Right kidney (tissue), 9 donors: ENCODE data around the gene ARHGAP1.

Experiments
- DNase-seq: peaks from one replicate; pipeline ENCODE4 v3.0.0-alpha.2; 2016
- long read RNA-seq, 8 donors: transcript quantifications; one replicate each; lab custom pipeline, GENCODE V29; 2026

ARHGAP1 gene
- long read RNA-seq, donor 1, transcript ARHGAP1-207 (4 exons, 901 nt) = major isoform, 8 of 16 reads
- long read RNA-seq, donor 1, transcript ARHGAP1-201 (13 exons, 3,375 nt) = major isoform, 8 of 16 reads
- long read RNA-seq, donor 1, partial matches to known transcripts = 0 of 16 reads
- long read RNA-seq, donor 1, other reads (novel, unspliced or antisense) = 0 of 16 reads
- long read RNA-seq, donor 2, transcript ARHGAP1-201 (13 exons, 3,375 nt) = major isoform, 5 of 6 reads
- long read RNA-seq, donor 2, partial matches to known transcripts = 0 of 6 reads
- long read RNA-seq, donor 2, other reads (novel, unspliced or antisense) = 0 of 6 reads
- long read RNA-seq, donor 3, transcript ARHGAP1-201 (13 exons, 3,375 nt) = major isoform, 13 of 24 reads
- long read RNA-seq, donor 3, transcript ARHGAP1-207 (4 exons, 901 nt) = minor isoform, 6 of 24 reads
- long read RNA-seq, donor 3, partial matches to known transcripts = 5 of 24 reads
- long read RNA-seq, donor 3, other reads (novel, unspliced or antisense) = 0 of 24 reads
- long read RNA-seq, donor 4, transcript ARHGAP1-207 (4 exons, 901 nt) = minor isoform, 10 of 40 reads
- long read RNA-seq, donor 4, transcript ARHGAP1-201 (13 exons, 3,375 nt) = major isoform, 12 of 40 reads
- long read RNA-seq, donor 4, partial matches to known transcripts = 17 of 40 reads
- long read RNA-seq, donor 4, other reads (novel, unspliced or antisense) = 0 of 40 reads
- long read RNA-seq, donor 5, transcript ARHGAP1-201 (13 exons, 3,375 nt) = major isoform, 8 of 90 reads
- long read RNA-seq, donor 5, partial matches to known transcripts = 82 of 90 reads
- long read RNA-seq, donor 5, other reads (novel, unspliced or antisense) = 0 of 90 reads
- long read RNA-seq, donor 6, transcript ARHGAP1-201 (13 exons, 3,375 nt) = major isoform, 10 of 19 reads
- long read RNA-seq, donor 6, partial matches to known transcripts = 5 of 19 reads
- long read RNA-seq, donor 6, other reads (novel, unspliced or antisense) = 0 of 19 reads
- long read RNA-seq, donor 7, transcript ARHGAP1-207 (4 exons, 901 nt) = minor isoform, 8 of 26 reads
- long read RNA-seq, donor 7, transcript ARHGAP1-201 (13 exons, 3,375 nt) = major isoform, 10 of 26 reads
- long read RNA-seq, donor 7, partial matches to known transcripts = 8 of 26 reads
- long read RNA-seq, donor 7, other reads (novel, unspliced or antisense) = 0 of 26 reads
- long read RNA-seq, donor 8, transcript ARHGAP1-201 (13 exons, 3,375 nt) = major isoform, 16 of 33 reads
- long read RNA-seq, donor 8, partial matches to known transcripts = 14 of 33 reads
- long read RNA-seq, donor 8, other reads (novel, unspliced or antisense) = 0 of 33 reads

DNA sequence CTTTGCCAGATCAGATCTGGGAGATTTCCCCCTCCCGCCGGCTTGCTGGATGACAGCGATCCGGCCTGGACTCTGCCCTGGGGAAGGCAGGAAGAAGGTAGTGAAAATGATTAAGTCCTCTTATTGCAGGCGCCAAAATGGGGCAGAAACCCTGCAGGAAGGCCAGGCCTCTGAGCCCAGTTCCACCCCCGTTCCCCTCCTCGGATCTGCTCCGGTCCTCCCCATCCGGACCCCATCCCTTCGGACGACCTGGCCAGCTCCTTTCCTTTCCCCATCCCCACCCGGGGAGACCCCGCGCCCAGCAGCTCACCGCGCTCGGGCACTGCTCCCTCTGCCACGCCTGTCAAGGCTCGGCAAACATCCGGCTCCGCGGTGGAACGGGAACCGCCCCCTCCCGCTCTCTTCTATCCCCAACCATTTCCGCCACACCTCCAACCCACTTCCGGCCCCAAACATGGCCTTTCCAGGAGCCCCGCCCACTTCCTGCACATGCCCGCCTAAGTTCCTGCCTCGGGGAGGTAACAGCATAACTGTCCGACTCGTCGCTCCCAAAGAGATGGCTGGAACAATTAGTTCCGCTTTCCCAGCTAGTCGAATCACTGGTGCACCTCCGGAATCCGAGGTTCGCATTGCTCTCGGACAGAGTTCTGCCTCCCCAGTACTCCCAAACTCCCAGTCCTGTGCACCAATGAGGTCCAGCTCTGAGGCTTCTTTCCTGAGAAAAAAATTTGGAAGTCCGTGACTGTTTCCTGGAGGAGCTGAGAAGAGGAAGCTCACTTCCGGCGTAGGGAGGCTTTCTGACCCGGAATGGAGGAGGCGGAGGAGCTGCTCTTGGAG, at the start of gene ARHGAP1, which contains the start of gene ZNF408:
TSS of gene ARHGAP1 (minus strand) at position 379 of the 837 bp plus-strand sequence. CDS start 4,512 bp downstream, outside the sequence.
TSS of gene ZNF408 (plus strand) at position 791 of the 837 bp plus-strand sequence. CDS start at position 808, 17 bp downstream.
- DNase-seq = peak; percentile 95

DNA sequence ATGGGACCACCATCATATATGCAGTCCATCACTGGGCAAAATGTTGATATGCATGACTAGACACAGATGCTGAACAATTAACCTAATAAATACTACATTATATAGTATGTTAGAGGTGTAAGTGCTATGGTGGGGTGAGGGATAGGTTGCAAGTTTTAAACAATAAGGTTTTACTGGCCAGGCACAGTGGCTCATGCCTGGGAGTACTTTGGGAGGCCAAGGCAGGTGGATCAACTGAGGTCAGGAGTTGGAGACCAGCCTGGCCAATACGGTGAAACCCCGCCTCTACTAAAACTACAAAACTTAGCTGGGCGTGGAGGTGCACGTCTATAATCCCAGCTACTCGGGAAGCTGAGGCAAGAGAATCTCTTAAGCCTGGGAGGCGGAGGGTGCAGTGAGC, 46.7 kb upstream of the ARHGAP1 start:
- DNase-seq = no peak

DNA sequence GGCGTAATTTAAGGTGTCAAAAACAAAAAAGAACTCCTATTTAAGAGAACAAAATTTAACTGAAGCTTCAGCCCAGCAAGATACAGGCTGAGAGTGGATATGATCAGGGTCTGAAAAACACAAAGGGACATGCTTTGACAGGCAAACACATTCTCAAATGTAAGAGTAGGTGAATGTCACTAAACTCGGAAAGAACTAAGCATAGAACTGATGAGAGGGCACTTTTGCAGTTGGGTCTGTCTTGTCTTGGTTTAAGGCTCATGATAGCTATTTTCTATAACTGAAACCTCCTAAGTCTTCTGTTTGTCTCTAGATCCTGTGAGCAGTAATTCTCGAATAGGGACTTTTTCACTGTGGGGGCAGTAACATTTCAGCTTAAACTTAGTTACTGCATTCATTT, 45.6 kb upstream of the ARHGAP1 start:
- no peak for DNase-seq

DNA sequence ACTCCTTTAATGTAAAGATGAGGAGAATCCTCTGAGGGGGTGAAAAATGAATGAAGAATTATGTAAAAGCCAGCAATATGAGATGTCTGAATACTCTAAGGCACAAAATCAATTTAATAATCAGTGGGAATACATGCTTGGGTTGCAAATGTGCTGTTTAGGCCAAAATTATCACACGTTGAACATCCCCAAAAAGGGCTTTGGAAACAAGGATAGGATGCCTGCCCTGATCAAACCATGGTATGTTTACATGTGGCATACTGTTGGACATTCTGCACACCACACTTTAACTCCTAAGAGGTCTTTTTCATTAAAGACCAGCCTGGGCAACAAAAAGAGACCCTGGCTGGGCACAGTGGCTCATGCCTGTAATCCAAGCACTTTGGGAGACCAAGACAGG, 44.9 kb upstream of the ARHGAP1 start:
- DNase-seq = no peak

DNA sequence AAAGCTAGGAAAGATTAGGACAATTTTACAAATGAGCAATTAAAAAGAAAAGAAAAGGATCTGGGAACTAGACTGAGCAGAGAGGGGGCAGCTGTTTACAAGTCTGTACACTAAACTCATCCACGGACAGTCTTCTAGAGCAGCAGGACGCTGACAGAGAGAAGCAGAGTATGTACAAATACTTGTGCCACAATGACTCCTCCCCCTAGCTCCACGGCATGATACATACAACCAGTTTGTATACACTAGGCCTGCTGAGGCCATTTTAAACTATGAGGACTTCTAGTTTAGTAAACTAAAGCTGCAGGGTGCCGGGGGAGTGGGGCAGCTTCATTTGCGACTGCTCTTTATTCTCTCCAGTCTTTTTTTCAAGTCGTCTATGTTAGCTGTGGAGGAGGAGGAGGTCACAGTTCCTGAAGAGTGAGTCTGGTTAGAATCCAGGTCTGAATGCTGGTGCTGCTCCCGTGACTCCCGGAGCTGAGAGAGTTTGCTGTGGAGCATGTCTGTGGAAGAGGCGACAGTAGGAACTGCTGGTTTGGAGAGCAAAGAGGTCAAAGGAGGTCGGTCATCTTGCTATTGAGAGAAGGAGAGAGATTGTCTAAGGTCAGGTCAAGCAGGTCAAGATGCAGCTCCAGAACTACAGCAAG, 43.4 kb upstream of the ARHGAP1 start:
- no peak for DNase-seq

DNA sequence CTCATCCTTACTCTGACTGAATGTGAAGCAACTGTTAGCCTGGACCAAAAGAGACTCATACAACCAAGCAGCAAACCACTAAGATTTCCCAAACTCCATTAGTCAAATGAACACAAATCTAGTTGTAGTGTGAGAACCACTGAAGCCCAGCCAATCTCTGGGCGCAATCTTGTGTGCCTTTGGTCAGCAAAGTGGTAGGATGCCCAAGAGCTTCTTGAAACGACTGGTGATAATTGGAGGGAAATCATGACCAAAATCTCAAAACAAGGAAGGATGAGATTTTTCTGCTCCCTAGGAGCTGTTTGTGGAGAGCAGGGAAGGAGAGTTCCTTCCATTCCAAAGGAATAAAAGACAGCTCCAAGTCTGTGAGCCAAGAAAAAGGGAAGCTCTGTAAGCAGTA, 42.6 kb upstream of the ARHGAP1 start:
- DNase-seq = no peak

DNA sequence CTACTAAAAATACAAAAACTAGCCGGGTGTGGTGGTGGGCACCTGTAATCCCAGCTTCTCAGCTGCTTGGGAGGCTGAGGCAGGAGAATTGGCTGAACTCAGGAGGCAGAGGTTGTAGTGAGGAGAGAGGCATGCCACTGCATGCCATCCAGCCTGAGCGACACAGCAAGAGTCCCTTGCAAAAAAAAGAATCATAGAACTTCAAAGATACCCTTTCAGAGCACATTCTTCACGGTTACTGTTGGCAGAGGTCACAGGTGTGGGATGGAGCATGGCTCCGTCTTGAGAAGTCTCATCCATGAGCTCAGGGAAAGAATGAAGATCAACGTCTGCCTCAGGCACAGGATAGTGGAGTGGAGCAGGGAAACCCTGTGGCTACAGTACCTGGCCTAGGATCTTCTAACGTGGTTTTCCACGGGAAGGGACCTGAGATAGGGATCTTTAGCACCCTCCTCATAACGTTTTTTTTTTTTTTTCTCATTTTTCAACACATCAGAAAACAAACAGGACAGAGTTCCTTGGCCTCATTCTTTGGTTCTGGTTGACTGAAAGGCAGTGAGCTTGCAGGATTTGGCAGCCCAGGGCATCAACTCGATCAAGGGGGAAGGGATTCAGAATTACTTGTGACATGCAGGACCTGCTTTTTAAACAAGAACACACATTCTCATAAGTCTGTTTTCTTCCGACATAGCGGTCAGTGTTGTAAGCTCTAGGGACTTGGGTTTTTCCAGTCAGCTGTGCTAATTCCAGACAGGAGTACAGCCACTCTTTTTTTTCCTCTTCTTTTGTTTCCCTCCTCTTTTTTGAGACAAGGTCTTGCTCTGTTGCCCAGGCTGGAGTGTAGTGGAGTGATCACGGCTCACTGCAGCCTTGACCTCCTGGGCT, 41.4 kb upstream of the ARHGAP1 start:
- DNase-seq = no peak

DNA sequence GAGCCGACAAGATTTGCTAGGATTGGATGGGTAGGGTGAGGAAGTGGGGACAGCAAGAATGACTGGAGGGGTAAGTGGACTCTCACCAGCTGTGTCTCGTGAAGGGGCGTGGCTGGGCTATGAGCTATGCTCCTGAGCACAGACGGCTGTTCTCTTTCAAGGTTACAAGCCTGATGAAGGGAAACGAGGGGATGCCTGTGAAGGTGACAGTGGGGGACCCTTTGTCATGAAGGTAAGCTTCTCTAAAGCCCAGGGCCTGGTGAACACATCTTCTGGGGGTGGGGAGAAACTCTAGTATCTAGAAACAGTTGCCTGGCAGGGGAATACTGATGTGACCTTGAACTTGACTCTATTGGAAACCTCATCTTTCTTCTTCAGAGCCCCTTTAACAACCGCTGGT, 38.5 kb upstream of the ARHGAP1 start:
- no peak for DNase-seq

DNA sequence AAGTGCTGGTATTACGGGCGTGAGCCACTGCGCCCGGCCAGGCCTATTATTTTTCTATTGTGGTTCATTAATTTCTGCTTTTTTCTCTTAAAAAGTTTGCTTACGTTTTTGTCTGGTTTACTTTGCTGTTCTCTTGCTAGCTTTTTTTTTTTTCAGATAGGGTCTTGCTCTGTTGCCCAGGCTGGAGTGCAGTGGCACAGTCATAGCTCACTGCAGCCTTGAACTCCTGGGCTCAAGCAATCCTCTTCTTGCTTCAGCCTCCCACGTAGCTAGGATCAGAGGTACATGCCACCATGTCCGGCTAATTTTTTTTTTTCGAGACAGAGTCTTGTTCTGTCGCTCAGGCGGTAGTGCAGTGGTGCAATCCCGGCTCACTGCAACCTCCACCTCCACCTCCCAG, 37.3 kb upstream of the ARHGAP1 start:
- DNase-seq = no peak

DNA sequence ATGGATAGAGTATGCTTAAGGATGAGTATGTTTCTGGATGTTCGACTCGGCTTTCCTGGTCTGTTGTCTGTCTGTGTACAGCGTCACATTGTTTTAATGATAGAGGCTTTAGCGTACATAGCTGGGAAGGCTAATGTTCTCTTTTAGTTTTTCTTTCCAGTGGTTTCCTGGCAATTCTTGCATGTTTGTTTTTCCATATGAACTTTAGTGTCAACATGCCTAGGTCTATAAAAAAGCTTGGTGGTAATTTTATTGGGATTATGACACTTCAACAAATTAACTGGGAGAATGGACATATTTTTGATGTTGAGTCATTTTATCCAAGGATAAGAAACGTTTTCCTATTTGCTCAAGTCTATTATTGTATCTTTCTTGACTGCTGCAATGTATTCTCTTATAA, 36.2 kb upstream of the ARHGAP1 start:
- DNase-seq = no peak

DNA sequence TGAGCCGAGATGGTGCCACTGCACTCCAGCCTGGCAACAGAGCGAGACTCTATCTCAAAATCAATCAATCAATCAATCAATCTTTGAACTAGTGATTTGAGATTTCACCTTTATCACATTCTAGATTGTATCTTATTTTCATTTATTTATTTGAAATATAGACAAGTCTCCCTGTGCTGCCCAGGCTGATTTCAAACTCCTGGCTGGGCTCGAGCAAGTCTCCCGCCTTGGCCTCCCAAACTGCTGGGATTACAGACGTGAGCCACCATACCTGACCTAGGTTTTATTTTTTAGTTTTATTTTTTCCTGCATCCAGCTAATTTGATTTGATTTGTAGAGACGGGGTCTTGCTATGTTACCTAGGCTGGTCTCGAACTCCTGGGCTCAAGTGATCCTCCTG, 35.7 kb upstream of the ARHGAP1 start:
- no peak for DNase-seq

DNA sequence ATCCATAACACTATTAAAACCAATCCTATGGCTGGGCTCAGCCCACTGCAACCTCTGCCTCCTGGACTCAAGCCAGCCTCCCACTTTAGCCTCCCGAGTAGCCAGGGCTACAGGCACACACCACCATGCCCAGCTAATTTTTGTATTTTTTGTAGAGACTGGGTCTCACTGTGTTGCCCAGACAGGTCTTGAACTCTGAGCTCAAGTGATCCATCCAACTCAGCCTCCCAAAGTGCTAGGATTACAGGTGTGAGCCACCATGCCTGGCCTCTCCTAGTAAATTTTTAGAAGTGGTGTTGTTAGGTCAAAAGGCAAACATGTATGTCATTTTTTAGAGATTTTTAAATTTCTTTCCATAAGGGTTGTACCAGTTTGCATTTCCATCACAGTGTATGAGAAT, 32.8 kb upstream of the ARHGAP1 start:
- no peak for DNase-seq

DNA sequence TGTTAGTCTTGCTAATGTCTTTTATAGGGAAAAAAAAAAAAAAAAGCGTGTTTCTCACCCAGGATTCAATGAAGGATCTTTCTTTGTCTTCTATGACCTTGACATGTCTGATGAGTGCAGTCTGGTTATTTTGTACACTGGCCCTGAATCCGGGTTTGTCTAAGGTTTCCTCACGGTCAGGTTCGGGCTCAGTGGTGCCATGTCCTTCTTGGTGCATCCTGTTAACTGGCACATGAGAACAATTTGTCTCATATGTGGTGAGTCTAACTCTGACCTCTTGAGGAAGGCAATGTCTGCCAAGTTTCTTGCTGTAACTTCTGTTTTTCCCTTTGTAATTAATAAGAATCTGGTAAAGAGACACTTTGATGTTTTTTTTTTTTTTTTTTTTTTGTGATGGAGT, 31.1 kb upstream of the ARHGAP1 start:
- DNase-seq = no peak

DNA sequence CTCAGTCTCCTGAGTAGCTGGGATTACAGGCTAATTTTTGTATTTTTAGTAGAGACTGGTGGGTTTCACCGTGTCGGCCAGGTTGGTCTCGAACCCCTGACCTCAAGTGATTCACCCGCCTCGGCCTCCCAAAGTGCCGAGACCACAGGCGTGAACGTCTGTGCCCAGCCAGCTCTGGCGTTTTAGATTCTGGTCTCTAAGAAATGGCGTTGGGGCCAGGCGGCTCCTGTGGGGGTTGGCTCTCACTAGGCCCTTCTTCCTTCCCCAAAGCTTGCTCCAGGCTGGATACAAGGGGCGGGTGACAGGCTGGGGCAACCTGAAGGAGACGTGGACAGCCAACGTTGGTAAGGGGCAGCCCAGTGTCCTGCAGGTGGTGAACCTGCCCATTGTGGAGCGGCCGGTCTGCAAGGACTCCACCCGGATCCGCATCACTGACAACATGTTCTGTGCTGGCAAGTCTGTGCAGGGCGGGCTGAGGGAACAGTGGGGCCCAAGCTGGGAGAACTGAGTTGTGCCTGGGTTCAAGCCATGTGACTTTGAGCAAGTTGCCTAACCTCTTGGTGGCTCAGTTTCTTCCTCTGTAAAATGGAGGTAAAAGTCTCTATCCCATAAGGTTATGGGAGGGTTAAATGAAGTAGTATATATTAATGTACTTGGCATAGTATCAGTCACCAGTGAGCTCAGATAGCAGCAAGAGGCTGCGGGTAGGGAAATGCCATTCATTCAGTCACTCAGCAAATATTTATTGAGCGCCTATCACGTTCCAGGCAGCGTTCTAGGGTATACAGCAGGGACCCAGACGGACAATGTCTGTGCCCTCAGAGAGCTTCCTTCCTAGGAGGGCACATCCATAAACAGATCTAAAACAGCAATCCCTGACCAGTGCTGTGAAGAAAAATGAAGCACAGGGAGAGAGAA, 28.9 kb upstream of the ARHGAP1 start:
- no peak for DNase-seq

DNA sequence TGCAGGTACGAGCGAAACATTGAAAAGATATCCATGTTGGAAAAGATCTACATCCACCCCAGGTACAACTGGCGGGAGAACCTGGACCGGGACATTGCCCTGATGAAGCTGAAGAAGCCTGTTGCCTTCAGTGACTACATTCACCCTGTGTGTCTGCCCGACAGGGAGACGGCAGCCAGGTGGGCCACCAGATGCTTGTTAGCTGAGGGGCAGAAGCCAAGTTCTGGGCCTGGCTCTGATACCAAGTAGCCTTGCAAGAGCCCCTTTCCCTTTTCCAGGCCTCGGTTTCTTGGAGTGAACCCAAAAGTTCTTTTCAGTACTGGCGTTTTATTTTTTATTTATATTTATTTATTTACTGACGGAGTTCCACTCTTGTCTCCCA, 28.2 kb upstream of the ARHGAP1 start:
- no peak for DNase-seq

DNA sequence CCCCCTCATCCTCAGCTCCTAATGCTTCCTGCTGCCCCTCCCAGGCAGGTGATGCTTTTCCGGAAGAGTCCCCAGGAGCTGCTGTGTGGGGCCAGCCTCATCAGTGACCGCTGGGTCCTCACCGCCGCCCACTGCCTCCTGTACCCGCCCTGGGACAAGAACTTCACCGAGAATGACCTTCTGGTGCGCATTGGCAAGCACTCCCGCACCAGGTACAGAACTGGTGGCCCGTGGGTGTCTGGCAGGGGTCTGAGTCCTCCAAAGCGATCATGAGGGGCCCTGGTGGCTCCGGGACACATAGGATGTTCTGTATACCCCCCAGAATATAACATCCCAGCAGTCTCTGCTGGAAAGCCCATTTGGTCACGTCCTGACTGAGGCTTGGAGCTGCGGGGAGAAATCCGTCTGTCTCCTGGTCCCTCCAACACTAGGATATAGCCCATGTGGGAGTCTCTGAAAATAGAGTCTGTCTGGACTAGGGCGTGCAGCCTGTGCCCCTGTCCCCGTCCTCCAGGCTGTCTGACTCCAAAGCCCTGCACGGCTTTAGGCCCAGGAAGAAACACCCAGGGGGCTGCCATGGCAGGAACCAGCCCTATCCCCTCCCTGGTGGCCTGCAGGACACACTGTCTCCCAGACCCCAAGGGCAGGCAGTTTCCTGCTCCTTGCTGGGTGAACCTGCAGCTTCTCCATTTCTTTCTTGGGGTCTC, 27.7 kb upstream of the ARHGAP1 start:
- no peak for DNase-seq

DNA sequence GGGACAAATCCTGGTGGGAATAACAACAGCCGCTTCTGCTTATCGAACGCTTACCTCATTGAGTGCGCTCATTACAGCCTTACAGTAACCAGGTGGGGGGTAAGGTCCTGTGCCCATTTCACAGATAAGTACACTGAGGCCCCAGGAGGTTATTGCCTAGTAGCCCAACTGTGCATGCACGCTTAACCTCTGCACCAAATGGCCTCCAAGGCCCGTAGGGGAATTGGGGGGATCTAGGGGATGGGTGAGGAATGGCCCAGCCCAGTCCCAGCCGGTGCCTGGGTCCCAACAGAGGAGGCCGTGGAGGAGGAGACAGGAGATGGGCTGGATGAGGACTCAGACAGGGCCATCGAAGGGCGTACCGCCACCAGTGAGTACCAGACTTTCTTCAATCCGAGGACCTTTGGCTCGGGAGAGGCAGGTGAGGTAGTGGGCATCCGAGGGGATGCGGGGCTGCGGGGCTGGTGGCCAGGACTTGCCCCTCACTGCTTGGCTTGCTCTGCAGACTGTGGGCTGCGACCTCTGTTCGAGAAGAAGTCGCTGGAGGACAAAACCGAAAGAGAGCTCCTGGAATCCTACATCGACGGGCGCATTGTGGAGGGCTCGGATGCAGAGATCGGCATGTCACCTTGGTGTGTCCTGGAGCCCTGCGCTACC, 25.9 kb upstream of the ARHGAP1 start:
- no peak for DNase-seq
